Neuronal stem cell (in vitro differentiated cells): Measurements from ENCODE around the gene CBR4.

ENCODE experiments used
- DNase-seq: peaks from one replicate; pipeline ENCODE4 v3.0.0-alpha.2; 2013; ENCODE audit warnings: low spot score
- H2AFZ ChIP-seq: one replicate; pipeline ENCODE4 v1.6.1; 2013; ENCODE audit warnings: mild to moderate bottlenecking, low read length, inconsistent platforms
- H2AK5ac ChIP-seq: 2 replicates; pipeline ENCODE4 v1.6.1; 2013; ENCODE audit warnings: low read depth, mild to moderate bottlenecking, inconsistent platforms, low read length, moderate library complexity, mixed read lengths
- H2BK120ac ChIP-seq: 2 replicates; pipeline ENCODE4 v1.6.1; 2013; ENCODE audit warnings: low read depth, mild to moderate bottlenecking, inconsistent platforms, low read length, moderate library complexity, mixed read lengths
- H2BK12ac ChIP-seq: one replicate; pipeline ENCODE4 v1.6.1; 2013; ENCODE audit warnings: low read length, inconsistent platforms
- H2BK15ac ChIP-seq: 2 replicates; pipeline ENCODE4 v1.6.1; 2013; ENCODE audit warnings: mild to moderate bottlenecking, low read length, inconsistent platforms, mixed read lengths
- H2BK5ac ChIP-seq: one replicate; pipeline ENCODE4 v1.6.1; 2013; ENCODE audit warnings: inconsistent platforms, mild to moderate bottlenecking, low read length, moderate library complexity
- H3K14ac ChIP-seq: one replicate; pipeline ENCODE4 v1.6.1; 2013; ENCODE audit warnings: low read length, inconsistent platforms
- H3K18ac ChIP-seq: 2 replicates; pipeline ENCODE4 v1.6.1; 2013; ENCODE audit warnings: low read length, inconsistent platforms
- H3K23ac ChIP-seq: 2 replicates; pipeline ENCODE4 v1.6.1; 2013; ENCODE audit warnings: low read depth, mild to moderate bottlenecking, mixed read lengths, low read length, inconsistent platforms; ENCODE audit not compliant: poor library complexity
- H3K27ac ChIP-seq: replicated peaks from 3 replicates; pipeline ENCODE4 v1.5.1; 2013; ENCODE audit warnings: low read length, inconsistent platforms
- H3K27me3 ChIP-seq, 3 experiments: 2 replicates each; pipeline ENCODE4 v1.6.1; 2013; ENCODE audit warnings: low read length in 3 of 3, mild to moderate bottlenecking in 2 of 3, inconsistent platforms in 1 of 3, low read depth in 1 of 3, mixed read lengths in 1 of 3, moderate library complexity in 1 of 3; ENCODE audit not compliant: control insufficient read depth in 3 of 3, insufficient read depth in 3 of 3
- H3K36me3 ChIP-seq, 2 donors: replicated peaks in 1 of 2; 2 replicates each; pipeline ENCODE4 v1.6.1; 2013; ENCODE audit warnings: low read length in 2 of 2; ENCODE audit not compliant: control insufficient read depth in 2 of 2, insufficient read depth in 2 of 2
- H3K4ac ChIP-seq: 2 replicates; pipeline ENCODE4 v1.6.1; 2013; ENCODE audit warnings: inconsistent platforms, mild to moderate bottlenecking, low read length, moderate library complexity
- H3K4me1 ChIP-seq, 2 donors: 1 replicate in 1 of 2; 2 replicates in 1 of 2; pipeline ENCODE4 v1.6.1; 2013; ENCODE audit warnings: low read length in 2 of 2, low read depth in 1 of 2; ENCODE audit not compliant: control insufficient read depth in 2 of 2, insufficient read depth in 1 of 2
- H3K4me2 ChIP-seq: one replicate; pipeline ENCODE4 v1.6.1; 2013; ENCODE audit warnings: mild to moderate bottlenecking, low read length, inconsistent platforms; ENCODE audit not compliant: insufficient read depth, poor library complexity, severe bottlenecking
- H3K4me3 ChIP-seq, 2 donors: 2 replicates each; pipeline ENCODE4 v1.5.1; 2013; ENCODE audit warnings: low read length in 2 of 2, mild to moderate bottlenecking in 2 of 2, inconsistent platforms in 1 of 2, moderate library complexity in 1 of 2
- H3K79me1 ChIP-seq: one replicate; pipeline ENCODE4 v1.6.1; 2013; ENCODE audit warnings: low read depth, mild to moderate bottlenecking, inconsistent platforms, low read length, moderate library complexity
- H3K9ac ChIP-seq: one replicate; pipeline ENCODE4 v1.6.1; 2013; ENCODE audit warnings: mild to moderate bottlenecking, low read depth, low read length, inconsistent platforms; ENCODE audit not compliant: poor library complexity
- H3K9me3 ChIP-seq, 2 donors: replicated peaks in 1 of 2; 2 replicates each; pipeline versions ENCODE3 to v1.6.1; 2013; ENCODE audit warnings: low read length in 2 of 2, mild to moderate bottlenecking in 2 of 2, inconsistent platforms in 1 of 2, low read depth in 1 of 2, mixed read lengths in 1 of 2, moderate library complexity in 1 of 2; ENCODE audit not compliant: control insufficient read depth in 2 of 2, insufficient read depth in 1 of 2
- H4K8ac ChIP-seq: one replicate; pipeline ENCODE4 v1.6.1; 2013; ENCODE audit warnings: low read depth, mild to moderate bottlenecking, inconsistent platforms, low read length, moderate library complexity
- H4K91ac ChIP-seq: one replicate; pipeline ENCODE4 v1.6.1; 2013; ENCODE audit warnings: low read length, low read depth, mild to moderate bottlenecking, inconsistent platforms; ENCODE audit not compliant: poor library complexity
- WGBS, 2 donors: extraction: QIAGEN DNeasy Blood & Tissue Kit; methylation state at CpG; one replicate each; pipeline ENCODE4 v1.1.7; 2013; ENCODE audit warnings: missing lambda C conversion rate in 2 of 2, mixed read lengths in 1 of 2; ENCODE audit not compliant: insufficient read length in 2 of 2, insufficient replicate concordance in 1 of 2; ENCODE audit errors: extremely low coverage in 2 of 2; 5-methylcytosine and 5-hydroxymethylcytosine counted together

CBR4 gene

DNA sequence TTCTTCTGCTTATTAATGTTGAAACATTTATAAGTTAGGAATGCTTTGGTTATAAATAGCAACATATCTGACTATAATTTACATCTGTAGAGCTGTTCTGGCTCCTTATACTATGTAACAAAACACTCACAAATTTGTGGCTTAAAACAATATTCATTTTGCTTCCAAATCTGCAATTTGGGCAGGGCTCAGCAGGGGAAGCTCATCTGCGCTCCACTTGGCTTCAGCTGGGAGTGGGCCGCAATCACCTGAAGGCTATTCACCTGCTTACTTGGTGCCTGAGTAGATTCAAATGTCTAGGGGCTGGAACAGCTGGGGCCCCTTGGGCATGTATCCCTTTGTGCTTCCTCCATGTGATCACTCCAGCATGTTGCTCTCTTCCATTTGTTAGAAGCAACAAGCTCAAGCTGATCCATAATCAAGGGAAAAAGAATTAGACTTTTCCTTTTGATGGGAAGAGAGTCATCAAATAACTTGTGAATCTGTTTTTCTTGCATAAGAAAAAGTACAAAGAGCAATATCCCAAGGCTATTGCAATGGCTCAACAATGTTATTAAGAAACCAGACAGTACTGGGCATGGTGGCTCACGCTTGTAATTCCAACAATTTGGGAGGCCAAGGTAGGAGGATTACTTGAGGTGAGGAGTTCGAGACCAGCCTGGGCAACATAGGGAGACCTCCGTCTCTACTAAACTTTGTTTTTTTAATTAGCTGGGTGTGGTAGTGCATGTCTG lies 34.8 kb upstream of the CBR4 start:
- Histone ChIP-seq H4K8ac (no peak overlapping the region), H2BK15ac (no peak overlapping the region), H3K79me1 (no peaks in the 10 kb centered on the region), H3K9me3 (no peaks in the 10 kb centered on the region), H2AFZ (no peak overlapping the region), H3K4me3 (no peak overlapping the region), H2BK120ac (no peak overlapping the region), H3K14ac (no peak overlapping the region), H2BK5ac (no peak overlapping the region), H3K4me2 (no peak overlapping the region), H2AK5ac (no peak overlapping the region), H3K18ac (peak overlapping the region; percentile 32), H3K27me3 (no peaks in the 10 kb centered on the region), H3K4me1 (peaks cover 18 to 19% of the 10 kb centered on the region in 2 donors), H4K91ac (no peak overlapping the region), H3K23ac (no peak overlapping the region), H3K9ac (no peak overlapping the region), H2BK12ac (no peak overlapping the region), H3K4ac (no peak overlapping the region), H3K36me3 (no peaks in the 10 kb centered on the region), H3K27ac (no peak overlapping the region)
- WGBS, 2 donors, result no CpG with 5 or more reads among the region's 5 CpGs
- no peak for DNase-seq

DNA sequence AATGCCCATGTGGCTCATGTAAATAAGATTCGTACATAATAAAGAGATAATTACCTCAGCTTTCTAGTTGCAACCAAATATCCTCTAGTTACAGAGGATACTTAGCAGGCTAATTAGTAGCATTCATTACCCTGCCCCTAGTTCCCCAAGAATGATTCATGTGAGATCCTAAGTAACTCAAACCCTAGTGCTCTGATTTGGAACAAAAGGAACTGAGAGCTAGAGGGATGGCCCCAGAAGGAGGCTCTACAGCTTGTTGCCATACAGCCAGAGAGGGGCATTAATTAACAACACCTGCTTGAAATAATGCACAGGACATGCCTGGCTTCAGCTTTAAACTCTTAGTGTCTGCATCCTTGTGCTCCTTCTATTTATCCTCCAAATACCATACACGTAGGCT lies 32.6 kb upstream of the CBR4 start:
- no peak overlapping the region for H2AFZ ChIP-seq
- no peak overlapping the region for H3K14ac ChIP-seq
- H2BK15ac ChIP-seq, result no peak overlapping the region
- no peak for DNase-seq
- H3K79me1 ChIP-seq, result no peaks in the 10 kb centered on the region
- H4K8ac ChIP-seq, result no peak overlapping the region
- no peak overlapping the region for H2BK120ac ChIP-seq
- H3K4me1 ChIP-seq, result peaks cover 0 to 14% of the 10 kb centered on the region in 2 donors
- H3K23ac ChIP-seq, result no peak overlapping the region
- WGBS, 2 donors, result no CpG with 5 or more reads among the region's 2 CpGs
- H3K36me3 ChIP-seq, result no peaks in the 10 kb centered on the region
- H3K18ac ChIP-seq, result no peak overlapping the region
- no peak overlapping the region for H3K4me2 ChIP-seq
- no peaks in the 10 kb centered on the region for H3K27me3 ChIP-seq
- peak overlapping the region; percentile 4 for H3K27ac ChIP-seq
- no peak overlapping the region for H3K4ac ChIP-seq
- H3K9me3 ChIP-seq, result no peaks in the 10 kb centered on the region
- H2AK5ac ChIP-seq, result no peak overlapping the region
- no peak overlapping the region for H2BK5ac ChIP-seq
- no peak overlapping the region for H2BK12ac ChIP-seq
- H3K4me3 ChIP-seq, result no peak overlapping the region
- no peak overlapping the region for H4K91ac ChIP-seq
- H3K9ac ChIP-seq, result no peak overlapping the region

DNA sequence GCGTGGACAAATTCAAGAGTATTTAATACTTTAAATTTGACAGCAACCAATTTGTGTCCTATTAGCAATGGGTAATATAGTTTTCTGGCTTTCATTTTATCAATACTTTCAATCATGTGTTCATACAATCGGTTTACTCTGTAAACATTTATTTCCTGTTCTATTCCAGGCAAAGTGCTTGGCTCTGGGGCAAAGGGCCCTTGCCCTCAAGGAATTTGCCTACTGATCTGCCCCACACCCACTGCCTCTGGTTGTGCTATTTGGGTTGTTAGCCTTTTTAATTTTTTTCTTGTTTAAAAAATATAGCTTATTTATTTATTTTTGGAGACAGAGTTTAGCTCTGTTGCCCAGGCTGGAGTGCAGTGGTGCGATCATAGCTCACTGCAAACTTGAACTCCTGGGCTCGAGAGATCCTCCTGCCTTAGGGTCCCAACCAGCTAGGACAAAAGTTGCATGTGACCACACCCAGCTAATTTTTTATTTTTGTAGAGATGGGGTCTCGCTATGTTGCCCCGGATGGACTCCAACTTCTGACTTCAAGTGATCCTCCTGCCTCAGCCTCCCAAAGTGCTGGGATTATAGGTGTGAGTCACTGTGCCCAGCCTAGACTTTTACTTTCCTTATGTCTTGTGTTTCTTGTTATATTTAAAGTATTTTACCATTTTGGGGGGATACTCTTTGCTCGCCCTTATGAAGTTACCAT lies 30.7 kb upstream of the CBR4 start:
- Histone ChIP-seq H3K4me2 (no peak overlapping the region), H2BK120ac (no peak overlapping the region), H3K36me3 (no peaks in the 10 kb centered on the region), H3K79me1 (no peaks in the 10 kb centered on the region), H2AFZ (no peak overlapping the region), H3K4ac (no peak overlapping the region), H2AK5ac (no peak overlapping the region), H2BK12ac (no peak overlapping the region), H3K27ac (no peak overlapping the region), H4K91ac (no peak overlapping the region), H3K4me1 (peaks cover 0 to 9% of the 10 kb centered on the region in 2 donors), H3K9ac (no peak overlapping the region), H3K9me3 (no peaks in the 10 kb centered on the region), H3K23ac (no peak overlapping the region), H4K8ac (no peak overlapping the region), H3K4me3 (no peak overlapping the region), H2BK5ac (no peak overlapping the region), H3K27me3 (no peaks in the 10 kb centered on the region), H3K18ac (no peak overlapping the region), H2BK15ac (no peak overlapping the region), H3K14ac (no peak overlapping the region)
- no CpG with 5 or more reads among the region's 7 CpGs for WGBS, 2 donors
- DNase-seq, result no peak

DNA sequence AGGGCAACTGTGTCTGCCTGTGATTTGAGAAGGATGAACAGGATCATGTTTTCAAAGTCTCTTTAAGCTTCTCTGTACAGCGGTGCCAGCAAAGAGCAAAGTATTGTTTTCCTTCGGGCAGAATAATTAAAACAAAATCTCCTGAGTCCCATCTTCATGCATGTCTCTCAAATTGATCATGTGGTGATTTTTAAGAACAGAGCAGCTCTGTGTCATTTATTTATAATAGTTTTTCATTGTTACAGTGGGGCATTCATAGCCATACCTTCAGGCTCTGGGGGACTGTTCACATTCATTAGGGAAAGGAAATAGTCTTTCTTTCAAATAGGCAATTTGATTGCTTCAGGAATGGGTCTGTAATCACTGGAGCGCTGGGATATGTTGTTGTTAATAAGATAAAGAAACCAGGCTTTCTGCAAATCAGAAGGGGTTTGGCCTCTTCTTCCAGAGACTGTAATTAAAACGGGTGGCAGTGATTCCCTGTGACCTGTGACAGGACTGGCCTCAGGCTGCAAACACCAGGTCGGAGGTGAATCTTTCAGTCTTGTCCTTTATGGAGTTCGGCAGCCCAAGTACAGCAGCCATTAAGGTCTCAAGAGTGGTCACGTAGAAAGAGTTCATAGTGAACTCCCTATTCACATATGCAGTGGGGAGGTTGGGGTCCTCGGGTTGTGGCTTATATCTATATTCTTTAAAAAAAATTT lies 29.3 kb upstream of the CBR4 start:
- no CpG with 5 or more reads among the region's 8 CpGs for WGBS, 2 donors
- H3K36me3 ChIP-seq, result no peaks in the 10 kb centered on the region

More for the DNA sequence above, 29.3 kb upstream of the CBR4 start:
- no peak overlapping the region for H4K91ac ChIP-seq
- no peak overlapping the region for H3K4me2 ChIP-seq
- no peaks in the 10 kb centered on the region for H3K79me1 ChIP-seq
- no peaks in the 10 kb centered on the region for H3K27me3 ChIP-seq
- H2AFZ ChIP-seq, result peak overlapping the region; percentile 45
- peaks cover 0 to 8% of the 10 kb centered on the region in 2 donors for H3K4me1 ChIP-seq
- no peak overlapping the region for H3K23ac ChIP-seq
- H4K8ac ChIP-seq, result no peak overlapping the region
- no peak for DNase-seq
- no peak overlapping the region for H2BK120ac ChIP-seq
- no peak overlapping the region for H2AK5ac ChIP-seq
- H3K4me3 ChIP-seq, result no peak overlapping the region
- H3K18ac ChIP-seq, result no peak overlapping the region
- no peak overlapping the region for H2BK5ac ChIP-seq
- H2BK12ac ChIP-seq, result no peak overlapping the region
- no peak overlapping the region for H2BK15ac ChIP-seq
- H3K9ac ChIP-seq, result no peak overlapping the region
- H3K4ac ChIP-seq, result no peak overlapping the region
- no peaks in the 10 kb centered on the region for H3K9me3 ChIP-seq
- H3K27ac ChIP-seq, result no peak overlapping the region
- no peak overlapping the region for H3K14ac ChIP-seq
